Activated CD8-positive, alpha-beta memory T cell treated with anti-CD3 and anti-CD28 coated beads, Interleukin-2, amount 50 U/mL, for 24 hours (primary cell): ENCODE data around the gene APOM.

ENCODE experiments used
- DNase-seq: peaks from one replicate; pipeline ENCODE4 v3.0.0-alpha.2; 2020; ENCODE audit errors: extremely low read depth

The APOM gene

DNA sequence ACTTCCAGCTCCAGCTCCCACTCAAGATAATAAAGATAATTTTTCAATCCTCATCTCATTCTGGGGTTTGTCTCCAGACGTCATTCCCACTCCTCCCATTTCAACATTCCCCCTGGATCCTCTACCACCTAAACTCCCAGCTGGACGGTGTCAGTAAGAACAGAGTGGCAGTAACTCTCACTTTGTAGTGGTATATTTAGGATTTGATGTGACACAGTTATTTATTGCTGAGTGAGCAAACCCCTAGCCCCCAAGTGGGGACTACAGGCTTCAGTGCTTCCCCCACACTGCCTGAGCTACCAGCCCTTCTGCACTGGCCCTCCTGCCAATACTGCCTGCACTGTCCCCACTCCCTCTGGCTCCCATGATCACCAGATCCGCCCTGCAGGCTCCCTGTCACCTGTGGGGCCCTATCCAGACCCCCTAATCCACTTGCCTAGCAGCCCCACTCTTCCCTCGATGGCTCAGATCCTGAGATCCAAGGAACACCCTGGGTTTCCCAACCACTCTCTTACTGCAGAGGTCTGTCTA is 2.5 kb downstream of the APOM start:
- no peak for DNase-seq

DNA sequence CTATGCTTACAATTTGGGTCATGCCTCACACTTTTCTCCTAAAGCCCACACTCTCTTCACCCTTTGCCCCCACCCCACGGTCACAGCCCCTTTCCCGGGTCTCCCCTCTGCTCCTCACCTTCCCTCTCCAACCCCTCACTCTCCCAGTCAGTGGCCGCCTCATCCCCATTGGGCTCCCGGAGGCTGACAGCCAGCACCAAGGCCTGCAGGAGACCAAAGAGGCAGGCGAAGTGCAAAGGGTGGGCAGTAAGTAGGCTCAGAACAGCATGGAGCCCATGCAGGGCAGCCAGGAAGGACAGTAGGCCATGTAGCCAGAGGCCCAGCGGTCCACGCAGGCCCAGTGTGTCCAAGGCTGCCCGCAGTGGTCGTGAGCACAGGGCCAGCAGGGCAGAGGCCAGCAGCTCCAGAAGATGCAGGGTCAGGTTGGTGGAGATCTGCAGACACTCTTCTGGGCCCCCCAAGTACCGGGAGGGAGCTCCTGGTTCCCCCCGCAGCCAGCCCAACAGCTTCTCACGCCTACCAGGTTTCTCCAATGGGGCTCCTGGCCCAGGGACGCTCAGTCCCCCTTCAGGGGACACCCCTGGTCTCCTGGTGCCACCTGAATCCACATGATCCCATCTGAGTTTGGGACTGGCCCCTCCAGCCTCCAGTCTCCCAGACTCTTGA is 3.4 kb downstream of the APOM start:
- no peak for DNase-seq

DNA sequence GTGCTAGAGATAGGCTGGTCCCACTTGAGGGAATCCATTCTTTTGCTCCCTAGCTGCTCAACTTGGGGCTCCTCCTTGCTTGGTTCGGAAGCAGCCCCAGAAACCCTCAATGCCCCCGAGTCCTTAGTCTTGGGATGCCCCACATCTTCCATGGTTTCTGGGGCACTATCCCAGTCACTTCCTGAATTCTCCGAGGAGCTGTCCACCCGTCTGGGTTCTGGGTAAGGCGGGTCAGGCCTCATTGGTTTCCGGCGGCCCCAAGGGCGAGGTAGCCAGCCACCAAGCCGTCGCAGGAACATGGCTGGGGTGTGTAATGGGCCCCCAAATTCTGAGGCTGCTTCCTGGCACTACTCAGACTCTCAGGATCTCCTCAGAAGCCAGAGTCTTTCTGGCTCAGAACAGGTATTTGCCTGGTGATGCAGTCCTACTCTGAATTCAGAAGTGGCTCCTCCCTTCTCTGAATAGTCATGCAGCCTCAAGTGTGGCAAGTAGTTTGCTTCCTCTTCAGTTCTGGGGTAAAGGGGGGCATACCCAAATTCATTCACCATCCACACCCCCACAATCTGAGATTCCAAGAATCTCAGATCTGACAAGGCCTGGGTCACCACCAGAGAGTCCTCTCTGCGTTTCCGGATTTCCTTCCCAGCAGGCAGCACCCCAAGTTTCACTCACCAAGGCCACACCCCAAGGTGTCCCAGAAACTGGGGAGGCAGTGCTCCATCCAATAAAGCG is 4.1 kb downstream of the APOM start:
- DNase-seq: no peak

DNA sequence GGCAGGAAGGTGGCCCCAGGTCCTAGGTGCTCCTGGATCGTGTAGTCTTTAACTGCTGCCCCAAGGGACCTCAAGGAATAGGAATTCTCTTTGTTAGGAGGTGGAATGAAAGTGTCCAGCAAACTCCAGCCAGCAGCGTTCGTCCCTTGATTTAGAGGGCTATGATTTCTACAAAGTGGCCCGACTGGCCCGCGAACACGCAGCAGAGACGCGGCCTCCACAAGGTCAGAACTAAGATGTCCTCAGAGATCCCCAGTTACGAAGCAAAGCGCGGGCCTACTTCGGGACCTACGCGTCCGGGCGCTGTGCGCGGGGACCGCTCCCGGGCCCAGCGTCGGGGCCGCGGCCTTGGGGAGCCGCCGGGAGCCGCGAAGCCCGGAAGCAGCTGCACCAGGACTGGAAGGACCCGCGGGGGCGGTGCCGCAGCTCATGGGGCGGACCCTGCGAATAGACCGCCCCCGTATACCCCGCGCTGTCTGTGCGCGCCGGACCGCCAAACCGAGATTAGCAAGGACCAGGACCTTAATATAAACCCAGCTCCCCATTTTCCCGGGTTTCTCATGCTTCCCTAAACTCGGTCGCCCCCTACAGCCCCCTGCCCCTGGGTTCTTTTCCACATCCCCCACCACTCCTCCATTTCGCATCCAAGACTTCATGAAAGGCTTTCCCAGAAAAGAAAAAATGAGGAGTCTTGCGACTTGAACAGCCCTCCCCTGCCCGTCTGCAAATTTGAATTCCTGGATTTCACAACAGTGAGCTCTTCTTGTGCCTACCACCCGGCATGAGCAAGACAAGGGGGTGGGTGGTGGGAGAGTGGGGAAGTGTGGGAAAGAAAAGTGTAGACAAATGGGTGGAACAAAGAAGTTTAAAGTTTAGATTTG is 4.9 kb downstream of the APOM start, which contains the start of gene C6orf47:
Gene C6orf47, minus strand, starts transcription at position 398 of the 881 bp plus-strand sequence. CDS start 831 bp downstream, outside the sequence.
- DNase-seq: no peak

DNA sequence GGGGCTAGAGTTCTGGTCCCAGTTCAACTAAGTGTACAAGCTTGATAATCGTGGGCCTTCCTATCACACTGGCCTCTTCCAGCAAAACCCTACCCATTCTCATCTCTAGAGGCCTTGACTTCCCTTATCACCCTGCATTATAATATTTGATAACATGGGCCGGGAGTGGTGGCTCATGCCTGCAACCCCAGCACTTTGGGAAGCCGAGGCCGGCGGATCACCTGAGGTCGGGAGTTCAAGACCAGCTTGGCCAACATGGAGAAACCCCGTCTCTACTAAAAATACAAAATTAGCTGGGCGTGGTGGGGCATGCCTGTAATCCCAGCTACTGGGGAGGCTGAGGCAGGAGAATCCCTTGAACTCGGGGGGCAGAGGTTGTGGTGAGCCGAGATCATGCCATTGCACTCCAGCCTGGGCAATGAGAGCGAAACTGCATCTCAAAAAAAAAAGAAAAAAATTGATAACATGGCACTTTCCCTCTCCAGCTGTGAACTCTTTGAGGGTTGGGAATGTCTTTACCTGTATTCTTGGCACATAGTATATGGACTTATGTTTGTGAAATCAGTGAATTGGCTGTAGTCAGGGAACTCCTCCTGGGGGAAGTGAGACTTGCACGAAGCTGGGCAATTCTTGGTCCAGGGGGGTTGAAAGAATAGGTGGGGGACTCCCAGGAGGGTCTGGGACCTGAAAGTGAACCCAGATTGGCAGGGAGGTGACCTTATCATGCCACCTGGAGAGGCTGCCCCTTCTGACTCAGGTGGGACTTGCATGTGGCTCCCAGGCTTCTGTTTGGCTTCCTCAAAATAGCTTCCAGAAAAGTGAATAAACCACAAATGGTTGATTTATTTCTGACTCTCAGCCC is 5.8 kb downstream of the APOM start:
- no peak for DNase-seq

DNA sequence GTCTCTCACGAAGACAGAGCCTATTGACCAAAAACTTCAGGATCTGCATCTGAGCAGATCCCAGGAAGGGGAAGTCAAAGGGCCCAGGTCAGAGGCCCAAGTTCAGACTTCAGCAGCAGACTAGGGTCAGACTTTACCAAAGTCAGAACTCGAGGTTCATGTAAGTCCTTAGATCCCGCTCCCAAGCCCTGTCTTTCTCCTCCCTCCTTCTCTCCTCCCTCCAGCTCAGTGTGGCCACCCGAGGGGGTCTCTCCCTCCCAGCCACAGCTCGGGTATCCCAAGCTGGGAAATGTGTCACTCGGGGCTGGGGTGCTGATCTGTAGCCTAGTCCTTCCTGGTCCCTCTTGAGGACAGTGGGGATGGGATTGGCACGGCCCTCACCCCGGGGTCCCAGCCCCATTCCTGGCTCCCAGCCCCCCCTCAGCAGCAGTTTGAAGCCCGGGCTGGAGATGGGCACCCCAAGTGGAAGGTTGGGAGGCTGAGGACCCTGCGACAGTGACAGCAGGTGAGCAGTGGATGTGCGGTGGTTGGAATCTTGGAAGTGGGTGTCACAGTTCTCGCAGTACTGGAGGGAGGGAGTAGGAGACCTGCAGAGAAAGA is 6.5 kb downstream of the APOM start:
- no peak for DNase-seq

DNA sequence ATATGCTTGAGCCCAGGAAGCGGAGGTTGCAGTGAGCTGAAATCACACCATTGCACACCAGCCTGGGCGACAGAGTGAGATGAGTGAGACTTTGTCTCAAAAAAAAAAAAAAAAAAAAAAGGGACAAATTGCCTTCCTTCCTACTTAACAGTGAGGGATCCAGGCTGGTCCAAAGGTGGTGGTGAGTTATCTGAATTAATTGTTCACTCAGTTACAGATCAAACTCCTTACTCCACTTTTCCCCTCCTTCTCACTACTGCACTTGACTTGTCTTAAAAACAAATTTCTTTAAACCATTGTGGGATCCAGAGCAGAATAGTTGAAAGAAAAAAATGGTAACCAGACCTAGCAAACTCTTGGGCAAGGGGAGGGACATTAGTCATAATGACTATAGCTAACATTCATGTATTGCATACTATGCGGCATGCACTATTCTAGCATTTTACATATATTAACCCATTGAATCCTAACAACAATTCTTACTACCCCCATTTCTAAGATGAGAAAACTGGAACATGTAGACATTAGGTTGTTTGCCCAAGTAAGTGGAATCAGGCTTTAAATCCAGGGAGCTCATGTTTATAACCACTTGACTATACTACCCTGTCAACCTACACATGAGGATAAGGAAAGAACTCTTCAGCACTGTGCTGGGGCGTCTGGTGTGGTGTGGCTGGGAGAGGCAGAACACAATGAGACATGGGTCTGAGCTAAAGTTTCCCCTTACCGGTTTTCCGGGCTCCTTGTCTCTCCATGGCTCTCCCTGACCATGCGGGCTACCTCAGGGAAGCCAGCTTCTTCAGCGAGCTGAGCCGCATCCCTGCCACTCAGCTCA is 7.6 kb downstream of the APOM start:
- DNase-seq: no peak

DNA sequence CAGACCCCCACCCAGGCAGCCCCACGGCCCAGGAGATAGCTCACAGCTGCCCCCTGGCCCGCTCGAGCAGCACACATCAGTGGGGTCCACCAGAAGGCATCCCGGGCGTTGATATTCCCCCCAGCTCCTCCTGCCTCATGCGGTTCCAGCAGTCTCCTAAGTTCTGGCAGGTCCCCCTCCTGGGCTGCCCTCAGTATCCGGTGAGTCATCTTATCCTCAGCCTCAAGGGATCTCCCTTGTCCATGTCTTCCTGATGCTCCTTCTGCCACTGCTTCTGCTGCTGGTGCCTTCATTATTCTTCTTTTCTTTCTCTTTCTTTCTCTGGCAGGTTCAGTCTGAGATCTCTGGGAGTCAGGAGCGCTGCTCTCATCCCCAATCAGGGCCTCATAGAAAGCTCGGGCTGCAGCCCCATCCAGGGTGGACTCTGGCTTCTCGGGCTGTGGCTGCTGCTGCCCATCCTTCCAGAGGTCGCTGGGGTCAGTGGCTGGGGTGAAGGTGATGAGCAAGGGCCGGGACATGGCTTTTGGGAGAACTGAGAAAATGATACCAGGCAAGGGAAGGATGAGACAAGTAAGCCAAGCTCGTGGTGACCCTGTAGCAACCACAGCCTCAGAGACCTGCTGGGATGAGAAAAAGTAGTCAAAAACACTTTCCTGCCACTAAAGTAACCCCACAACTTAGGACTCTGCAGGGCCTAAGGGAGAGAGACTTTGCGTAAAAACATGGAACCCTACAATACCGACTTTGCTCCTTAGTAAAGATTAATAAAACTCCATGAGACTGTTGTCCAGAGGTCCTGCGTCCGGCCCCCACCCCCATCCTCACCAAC is 8.5 kb downstream of the APOM start:
- no peak for DNase-seq

DNA sequence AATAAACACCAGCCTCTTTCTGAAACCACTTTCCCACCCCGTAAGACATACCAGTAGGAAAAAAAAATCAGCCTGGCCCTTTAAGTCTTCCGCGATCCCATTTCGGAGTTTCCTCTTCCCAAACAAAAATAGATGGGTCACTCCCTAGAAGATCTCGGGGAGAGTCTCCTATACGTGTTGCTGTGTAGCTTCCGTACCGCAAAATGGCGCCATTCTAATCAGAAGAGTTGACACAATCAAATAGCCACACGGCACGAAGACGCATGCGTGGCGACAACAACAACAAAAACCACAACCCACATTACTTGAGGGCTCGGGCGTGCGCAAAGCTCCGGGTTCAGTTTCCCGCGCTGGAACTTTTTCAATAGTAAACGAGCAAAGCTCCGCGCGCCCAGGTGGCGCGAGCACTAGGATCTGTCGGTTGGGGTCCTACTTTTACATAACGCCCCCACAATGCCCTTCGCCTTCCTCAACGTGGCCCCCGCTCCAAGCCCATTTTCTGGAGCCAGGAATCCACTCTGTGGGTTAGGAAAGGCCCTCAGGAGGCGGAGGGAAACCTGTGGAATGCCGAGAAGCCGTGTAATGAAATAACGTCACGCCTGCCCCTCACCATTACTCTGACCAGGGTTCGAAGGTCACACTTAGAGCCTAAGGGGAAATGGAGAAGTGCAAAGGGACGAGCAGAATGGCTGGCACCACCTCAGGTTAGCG is 9.3 kb downstream of the APOM start, which contains the start of gene GPANK1:
Gene GPANK1, minus strand, starts transcription at position 208 of the 711 bp plus-strand sequence. CDS start 519 bp downstream, outside the sequence.
- DNase-seq: peak; percentile 81

DNA sequence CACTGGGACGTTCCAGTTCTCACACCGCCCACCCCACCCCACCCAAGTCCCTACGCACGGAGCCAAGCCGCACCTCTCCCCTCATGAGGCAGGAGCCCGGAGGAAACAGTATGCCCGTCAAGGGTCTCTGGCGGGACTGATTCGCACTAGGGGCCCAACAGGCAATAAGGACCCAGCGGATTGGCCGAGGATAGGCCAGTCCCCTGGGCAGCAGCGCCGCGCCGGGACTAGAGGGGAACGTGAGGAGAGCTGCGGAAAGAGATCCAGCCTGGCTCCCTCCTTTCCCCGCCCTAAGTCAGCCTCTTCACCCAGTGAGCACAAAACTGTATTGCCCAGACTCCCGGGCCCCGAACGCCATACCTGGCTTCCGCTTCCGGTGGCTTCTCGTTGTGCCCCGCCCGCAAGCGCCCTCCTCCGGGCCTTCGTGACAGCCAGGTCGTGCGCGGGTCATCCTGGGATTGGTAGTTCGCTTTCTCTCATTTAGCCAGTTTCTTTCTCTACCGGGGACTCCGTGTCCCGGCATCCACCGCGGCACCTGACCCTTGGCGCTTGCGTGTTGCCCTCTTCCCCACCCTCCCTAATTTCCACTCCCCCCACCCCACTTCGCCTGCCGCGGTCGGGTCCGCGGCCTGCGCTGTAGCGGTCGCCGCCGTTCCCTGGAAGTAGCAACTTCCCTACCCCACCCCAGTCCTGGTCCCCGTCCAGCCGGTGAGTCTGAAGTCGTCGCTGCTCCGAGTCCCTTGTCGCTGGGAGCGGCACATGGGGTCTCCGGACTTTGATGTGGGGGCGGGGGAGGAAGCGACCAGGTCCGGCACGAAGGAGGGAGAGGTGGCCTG is 10.0 kb downstream of the APOM start, which contains the start of gene CSNK2B:
Gene CSNK2B, plus strand, starts transcription at position 580 of the 836 bp plus-strand sequence. CDS start 752 bp downstream, outside the sequence.
- peak; percentile 95 for DNase-seq

DNA sequence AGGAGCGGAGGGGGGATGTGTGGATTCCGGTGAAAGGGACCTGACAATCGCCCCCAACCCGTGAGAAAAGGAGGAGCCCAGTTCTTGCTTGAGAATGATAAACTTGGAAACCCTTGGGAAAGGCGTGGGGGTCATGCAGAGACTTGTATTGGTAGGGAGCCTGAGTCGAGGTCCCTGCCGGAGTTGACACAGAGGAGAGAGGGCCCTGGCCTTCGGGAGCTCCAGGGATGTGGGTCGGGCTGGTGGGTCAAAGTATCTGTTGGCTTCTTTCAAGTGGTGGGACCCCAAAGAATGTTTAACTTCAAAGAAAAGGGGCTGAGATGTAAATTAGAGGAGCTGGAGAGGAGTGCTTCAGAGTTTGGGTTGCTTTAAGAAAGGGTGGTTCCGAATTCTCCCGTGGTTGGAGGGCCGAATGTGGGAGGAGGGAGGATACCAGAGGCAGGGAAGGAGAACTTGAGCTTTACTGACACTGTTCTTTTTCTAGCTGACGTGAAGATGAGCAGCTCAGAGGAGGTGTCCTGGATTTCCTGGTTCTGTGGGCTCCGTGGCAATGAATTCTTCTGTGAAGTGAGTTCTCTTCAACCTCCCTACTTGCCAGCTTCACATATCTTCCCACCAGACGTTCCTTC is 10.8 kb downstream of the APOM start:
- no peak for DNase-seq

DNA sequence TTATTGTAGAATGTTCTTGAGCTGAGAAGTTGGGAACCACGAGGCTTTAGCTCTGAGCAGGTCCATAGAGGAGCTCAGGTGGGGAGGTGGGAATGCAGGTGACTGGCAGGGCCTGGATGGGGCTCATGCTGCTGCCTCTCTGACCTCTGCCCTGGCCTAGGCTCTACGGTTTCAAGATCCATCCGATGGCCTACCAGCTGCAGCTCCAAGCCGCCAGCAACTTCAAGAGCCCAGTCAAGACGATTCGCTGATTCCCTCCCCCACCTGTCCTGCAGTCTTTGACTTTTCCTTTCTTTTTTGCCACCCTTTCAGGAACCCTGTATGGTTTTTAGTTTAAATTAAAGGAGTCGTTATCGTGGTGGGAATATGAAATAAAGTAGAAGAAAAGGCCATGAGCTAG is 14.0 kb downstream of the APOM start, which contains the start of gene LY6G5B:
Gene LY6G5B, plus strand, starts transcription at position 301 of the 400 bp plus-strand sequence. CDS start 975 bp downstream, outside the sequence.
- no peak for DNase-seq

DNA sequence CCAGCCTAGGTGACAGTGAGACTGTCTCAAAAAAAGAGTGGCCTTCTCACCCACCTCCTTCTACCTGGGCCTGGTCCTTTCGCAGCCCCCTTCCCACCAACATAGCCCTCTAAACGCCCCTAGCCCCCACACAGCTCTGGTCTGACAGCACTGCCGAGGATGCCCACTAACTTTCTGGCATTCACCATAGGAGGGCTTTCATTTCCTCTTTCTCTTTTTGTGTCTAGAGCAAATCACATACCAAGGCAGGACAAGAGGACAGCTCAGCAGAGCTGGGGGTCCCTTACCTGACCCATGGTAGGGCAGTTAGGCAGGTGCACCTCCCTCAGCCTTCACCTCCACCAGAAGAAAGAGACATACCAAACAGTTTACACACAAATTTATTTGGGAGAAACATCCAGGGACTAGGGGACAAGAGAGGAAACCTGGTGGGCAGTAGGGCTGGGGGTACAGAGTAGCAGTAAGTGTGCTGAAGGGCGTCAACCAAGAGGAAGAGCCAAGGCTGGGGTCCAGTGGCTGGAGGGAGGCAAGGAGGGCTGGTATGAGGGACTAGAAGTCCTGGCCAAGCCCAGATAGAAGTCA is 20.7 kb downstream of the APOM start:
- no peak for DNase-seq

DNA sequence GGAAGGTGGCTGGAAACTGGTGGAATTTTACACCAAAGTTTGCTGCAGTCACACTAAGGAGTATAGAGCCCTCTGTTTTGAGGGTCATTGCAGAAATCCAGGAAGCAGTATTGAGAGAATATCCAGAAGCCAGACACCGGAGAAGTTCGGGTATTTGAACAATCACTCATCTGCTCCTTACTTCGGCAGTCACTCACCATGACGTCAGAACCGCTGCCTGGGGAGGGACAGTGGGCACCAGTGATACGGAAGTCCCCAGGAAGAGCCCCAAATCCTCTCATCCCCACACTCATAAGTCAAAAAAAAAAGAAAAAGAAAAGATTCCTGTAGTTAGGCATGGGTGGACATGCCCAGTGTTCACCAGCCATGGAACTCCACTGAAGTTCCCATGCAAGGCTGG is 21.2 kb downstream of the APOM start:
- no peak for DNase-seq

DNA sequence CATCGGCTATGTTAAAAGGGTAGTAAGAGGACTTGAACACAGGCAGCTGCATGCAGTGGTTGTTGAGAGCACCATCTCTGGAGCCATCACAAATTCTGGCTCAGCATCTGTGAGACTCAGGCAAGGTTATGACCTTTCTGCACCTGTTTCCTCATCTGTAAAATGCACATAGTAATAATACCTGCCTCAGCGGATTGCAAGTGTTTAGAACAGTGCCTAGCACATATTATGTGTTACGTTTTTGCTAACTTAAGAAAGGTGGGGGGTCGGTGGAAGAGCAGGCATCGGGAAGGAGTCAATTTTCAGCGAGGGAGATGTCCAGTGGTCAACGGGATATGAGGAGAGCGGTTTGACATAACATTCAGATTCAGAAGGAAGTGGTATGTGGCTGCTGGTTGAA is 22.3 kb downstream of the APOM start:
- DNase-seq: no peak
